HFF-Myc (cell line): ENCODE data around the gene SLC16A6.
A peak's percentile ranks its signal among the peaks of the same experiment; 100 is the strongest.
"Not testable (repeated sequence)": the region's sequence is repeated elsewhere in the genome, so short reads cannot be mapped to it uniquely, and the experiment has no call there.

ENCODE experiments used
- DNase-seq: peaks from one replicate; pipeline ENCODE4 v3.0.0-alpha.2; 2011; ENCODE audit warnings: low read depth; ENCODE audit errors: extremely low read depth
- H3K4me3 ChIP-seq: replicated peaks from 2 replicates; pipeline ENCODE4 v1.5.1; 2011; ENCODE audit warnings: low read depth, mild to moderate bottlenecking, control low read depth, low read length
- CTCF ChIP-seq: IDR thresholded peaks from 2 replicates; pipeline ENCODE4 v1.5.1; 2012; ENCODE audit warnings: mild to moderate bottlenecking, low read depth, low read length, control low read depth; ENCODE audit errors: missing control alignments

Gene SLC16A6

GRCh38 chr17:68288804-68289203 is 2.1 kb downstream of the SLC16A6 start:
- no peak overlapping the region for H3K4me3 ChIP-seq
- DNase-seq = no peak
- TF ChIP-seq CTCF = no peak

DNA sequence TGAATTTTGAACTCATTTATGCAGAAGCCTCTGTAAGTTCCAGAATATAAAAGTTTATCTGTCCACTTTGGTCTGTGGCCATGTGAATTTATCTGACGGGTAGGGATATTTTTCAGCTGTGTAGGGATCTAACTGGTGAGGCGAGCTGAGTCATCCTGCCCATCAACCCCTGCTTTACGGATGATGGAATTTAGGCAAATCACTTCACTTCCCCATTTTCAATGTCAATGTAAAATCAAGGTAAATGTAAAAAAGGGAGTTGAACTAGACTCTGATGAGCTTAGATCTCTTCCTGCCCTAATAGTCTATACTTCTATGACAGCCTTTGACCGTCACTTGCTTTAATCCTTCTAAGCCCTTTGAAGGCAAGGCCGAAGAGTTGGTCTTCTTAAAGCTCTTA is 2.6 kb downstream of the SLC16A6 start:
- no peak overlapping the region for H3K4me3 ChIP-seq
- no peak for DNase-seq

DNA sequence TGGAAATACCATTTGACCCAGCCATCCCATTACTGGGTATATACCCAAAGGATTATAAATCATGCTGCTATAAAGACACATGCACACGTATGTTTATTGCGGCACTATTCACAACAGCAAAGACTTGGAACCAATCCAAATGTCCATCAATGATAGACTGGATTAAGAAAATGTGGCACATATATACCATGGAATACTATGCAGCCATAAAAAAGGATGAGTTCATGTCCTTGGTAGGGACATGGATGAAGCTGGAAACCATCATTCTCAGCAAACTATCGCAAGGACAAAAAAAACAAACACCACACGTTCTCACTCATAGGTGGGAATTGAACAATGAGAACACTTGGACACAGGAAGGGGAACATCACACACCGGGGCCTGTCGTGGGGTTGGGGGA is 9.0 kb downstream of the SLC16A6 start:
- not testable (repeated sequence) for H3K4me3 ChIP-seq

More for the DNA sequence above, 2.6 kb downstream of the SLC16A6 start:
- no peak for TF ChIP-seq CTCF

DNA sequence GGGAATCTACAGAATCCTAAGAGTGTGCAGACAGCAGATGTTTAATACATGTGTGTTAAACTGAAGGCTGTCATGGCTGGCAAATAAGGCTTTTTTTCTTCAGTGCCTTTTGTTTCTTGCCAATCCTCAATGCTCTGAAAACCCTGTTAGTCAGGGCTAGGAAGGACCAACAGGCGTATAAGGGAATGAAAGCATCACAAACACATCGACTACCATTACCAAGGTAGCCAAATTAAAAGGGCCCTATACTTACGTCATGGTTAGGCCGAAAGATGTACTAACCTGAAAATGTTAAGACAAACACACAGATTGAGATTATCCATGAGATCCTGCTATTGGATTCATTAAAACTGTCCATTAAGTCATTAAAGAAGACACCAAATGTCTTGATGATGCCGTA is 13.1 kb downstream of the SLC16A6 start:
- no peak for DNase-seq
- no peak overlapping the region for H3K4me3 ChIP-seq
- TF ChIP-seq CTCF = no peak

More for the DNA sequence above, 9.0 kb downstream of the SLC16A6 start:
- DNase-seq = not testable (repeated sequence)

DNA sequence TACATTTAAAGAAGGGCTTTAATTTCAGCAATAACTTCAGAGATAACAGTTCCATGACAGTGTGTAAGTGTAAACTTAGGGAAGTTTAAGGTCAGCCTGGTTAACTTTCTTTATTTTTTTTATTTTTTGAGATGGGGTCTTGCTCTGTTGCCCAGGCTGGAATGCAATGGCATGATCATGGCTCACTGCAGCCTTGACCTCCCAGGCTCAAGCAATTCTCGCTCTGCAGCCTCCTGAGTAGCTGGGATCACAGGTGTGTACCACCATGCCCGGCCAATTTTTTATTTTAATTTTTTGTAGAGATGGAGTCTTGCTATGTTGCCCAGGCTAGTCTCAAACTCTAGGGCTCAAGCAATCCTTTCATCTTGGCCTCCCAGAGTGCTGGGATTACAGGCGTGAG is 14.6 kb downstream of the SLC16A6 start:
- not testable (repeated sequence) for DNase-seq, H3K4me3 ChIP-seq

GRCh38 chr17:68273722-68274121 is 17.2 kb downstream of the SLC16A6 start:
- TF ChIP-seq CTCF = no peak
- DNase-seq = no peak
- no peak overlapping the region for H3K4me3 ChIP-seq

- not testable (repeated sequence) for H3K4me3 ChIP-seq, DNase-seq
Observed at GRCh38 chr17:68265833-68266232, 25.1 kb downstream of the SLC16A6 start.

- peak; percentile 50 for TF ChIP-seq CTCF
- not testable (repeated sequence) for H3K4me3 ChIP-seq, DNase-seq
Observed at GRCh38 chr17:68263101-68263681, 27.7 kb downstream of the SLC16A6 start.

GRCh38 chr17:68262467-68262866 is 28.5 kb downstream of the SLC16A6 start:
- DNase-seq, H3K4me3 ChIP-seq: not testable (repeated sequence)
